OCI-LY3 (cell line): ENCODE measurements around the gene HINT1.

Experiments used
- CTCF ChIP-seq: fragments of 200-600, 300-600 bp; sonication (generic); IDR thresholded peaks from 2 replicates; pipeline ENCODE4 v1.5.1; 2014; ENCODE audit warnings: antibody characterized with exemption, low read length, low read depth
- EZH2phosphoT487 ChIP-seq: fragments of 200-600 bp; shearing (Covaris generic); IDR thresholded peaks from 2 replicates; pipeline ENCODE4 v1.6.1; 2018; ENCODE audit warnings: antibody characterized with exemption, mixed run types, low read depth

GRCh38 chr5:131194725-131195124, 29.7 kb upstream of the HINT1 start:
- TF ChIP-seq CTCF (no peak), EZH2phosphoT487 (no peak)
